ENCODE results near the gene SLCO3A1. TPM values are rescaled to one million over a fixed set of nuclear protein-coding genes. Genes with fewer than 3 reads are reported as not detected.

Gene SLCO3A1
- total RNA-seq, 2 experiments from 2014 or later: 8.5 to 40.0 TPM

DNA sequence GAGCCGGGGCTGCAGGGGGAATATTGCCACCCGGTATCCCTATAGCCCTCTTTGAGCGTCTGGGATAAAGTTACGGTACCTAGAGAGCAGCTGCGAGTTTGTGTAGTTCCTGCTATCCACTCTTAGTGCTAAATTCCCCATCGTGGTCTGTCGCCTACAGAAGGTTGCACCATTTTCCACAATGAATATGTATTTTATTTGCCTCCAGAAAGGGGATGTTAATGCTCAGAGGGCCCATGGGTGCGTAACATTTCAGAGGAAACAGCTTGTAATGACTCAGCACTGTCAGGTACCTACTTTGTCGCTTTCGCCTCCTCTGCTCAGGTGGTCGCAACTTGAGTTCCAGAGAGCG lies 1.1 kb downstream of the SLCO3A1 start:
- Histone ChIP-seq H2AFZ (ENCODE audit: low read length) (peak overlapping the region; percentile 24; the same call in 1 of the 2 replicates), H3K4me3 (ENCODE audit: low read depth, low read length, poor library complexity, severe bottlenecking) (peak overlapping the region; percentile 84), H3K79me2 (ENCODE audit: insufficient read depth, low read depth, low read length) (peaks cover 57% of the 10 kb centered on the region), H3K4me1 (ENCODE audit: insufficient read depth, low read length, poor library complexity, severe bottlenecking) (peaks cover 51% of the 10 kb centered on the region), H3K4me2 (ENCODE audit: low read length) (peak overlapping the region; percentile 98), H4K20me1 (ENCODE audit: insufficient read depth, low read length) (peaks cover 17% of the 10 kb centered on the region; the same call in 1 of the 2 replicates), H3K36me3 (ENCODE audit: insufficient read depth, low read length) (peaks cover 14% of the 10 kb centered on the region; the same call in 1 of the 2 replicates), H3K9me3 (ENCODE audit: low read length) (no peaks in the 10 kb centered on the region), H3K27ac (ENCODE audit: low read depth, low read length, poor library complexity, severe bottlenecking) (peak overlapping the region; percentile 95), H3K9me2 (ENCODE audit: insufficient read depth, low read length) (no peaks in the 10 kb centered on the region)
- POLR2A ChIA-PET: interaction anchor here (0.6 to 1.9 kb wide), 6 partner anchors 9 to 649 kb away, joined by 3 to 10 read pairs (median 4); no protein-coding TSS in a partner anchor
- no TSS peak for BruUV-seq (replicated peaks)
- CTCF ChIA-PET (ENCODE audit: unreplicated experiment): no interaction called here
- peak; percentile 80 for DNase-seq (ENCODE audit: low spot score)
- TF ChIP-seq EZH2phosphoT487 (IDR thresholded peaks at IDR 0.05; ENCODE audit: borderline replicate concordance, low read depth, low read length): no peak
- TF ChIP-seq, protein P1, sequence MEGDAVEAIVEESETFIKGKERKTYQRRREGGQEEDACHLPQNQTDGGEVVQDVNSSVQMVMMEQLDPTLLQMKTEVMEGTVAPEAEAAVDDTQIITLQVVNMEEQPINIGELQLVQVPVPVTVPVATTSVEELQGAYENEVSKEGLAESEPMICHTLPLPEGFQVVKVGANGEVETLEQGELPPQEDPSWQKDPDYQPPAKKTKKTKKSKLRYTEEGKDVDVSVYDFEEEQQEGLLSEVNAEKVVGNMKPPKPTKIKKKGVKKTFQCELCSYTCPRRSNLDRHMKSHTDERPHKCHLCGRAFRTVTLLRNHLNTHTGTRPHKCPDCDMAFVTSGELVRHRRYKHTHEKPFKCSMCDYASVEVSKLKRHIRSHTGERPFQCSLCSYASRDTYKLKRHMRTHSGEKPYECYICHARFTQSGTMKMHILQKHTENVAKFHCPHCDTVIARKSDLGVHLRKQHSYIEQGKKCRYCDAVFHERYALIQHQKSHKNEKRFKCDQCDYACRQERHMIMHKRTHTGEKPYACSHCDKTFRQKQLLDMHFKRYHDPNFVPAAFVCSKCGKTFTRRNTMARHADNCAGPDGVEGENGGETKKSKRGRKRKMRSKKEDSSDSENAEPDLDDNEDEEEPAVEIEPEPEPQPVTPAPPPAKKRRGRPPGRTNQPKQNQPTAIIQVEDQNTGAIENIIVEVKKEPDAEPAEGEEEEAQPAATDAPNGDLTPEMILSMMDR (conservative IDR thresholded peaks at IDR 0.05; ENCODE audit: low read length): no peak
- intact Hi-C loops (cut with micrococcal nuclease; ENCODE audit: unreplicated experiment): loop anchor here (5.0 to 10.0 kb wide), 4 partner anchors 120 to 1053 kb away; no protein-coding TSS in a partner anchor

DNA sequence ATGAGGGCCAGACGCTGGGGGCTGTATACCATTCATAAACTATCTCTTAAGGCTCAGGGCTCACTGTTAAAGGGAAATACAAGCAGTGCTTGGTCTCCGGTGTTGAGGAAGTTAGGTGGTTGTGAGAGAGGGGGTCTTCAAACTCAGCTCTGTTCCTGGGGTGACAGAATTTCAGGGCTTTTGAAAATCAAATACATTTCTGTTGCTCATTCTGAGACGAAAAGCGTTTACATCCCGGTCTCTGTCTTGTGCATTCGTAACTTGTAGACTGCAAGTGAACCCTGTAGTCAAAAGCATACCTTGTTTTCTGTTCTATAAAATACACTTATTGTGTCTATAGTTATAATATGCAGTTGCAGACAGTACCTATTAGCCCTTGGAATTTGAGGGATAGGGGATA lies 1.7 kb downstream of the SLCO3A1 start:
- no peak overlapping the region for H2AFZ ChIP-seq (ENCODE audit: low read length)
- H3K79me2 ChIP-seq (ENCODE audit: insufficient read depth, low read depth, low read length): peaks cover 63% of the 10 kb centered on the region
- CTCF ChIA-PET (ENCODE audit: unreplicated experiment): interaction anchor here (1.2 kb wide), 1 partner anchor 9 kb away, joined by 4 read pairs; no protein-coding TSS in a partner anchor
- no peaks in the 10 kb centered on the region for H3K9me3 ChIP-seq (ENCODE audit: low read length)
- peaks cover 23% of the 10 kb centered on the region; the same call in 1 of the 2 replicates for H4K20me1 ChIP-seq (ENCODE audit: insufficient read depth, low read length)
- H3K9me2 ChIP-seq (ENCODE audit: insufficient read depth, low read length): no peaks in the 10 kb centered on the region
- intact Hi-C loops (cut with micrococcal nuclease; ENCODE audit: unreplicated experiment): loop anchor here (10.0 kb wide), 2 partner anchors 120 to 550 kb away; no protein-coding TSS in a partner anchor
- peaks cover 57% of the 10 kb centered on the region for H3K4me1 ChIP-seq (ENCODE audit: insufficient read depth, low read length, poor library complexity, severe bottlenecking)
- POLR2A ChIA-PET: interaction anchor here (1.1 kb wide), 3 partner anchors 9 to 145 kb away, joined by 3 to 4 read pairs (median 4); no protein-coding TSS in a partner anchor
- H3K4me3 ChIP-seq (ENCODE audit: low read depth, low read length, poor library complexity, severe bottlenecking): peak overlapping the region; percentile 84
- peak; percentile 33 for DNase-seq (ENCODE audit: low spot score)
- peak overlapping the region; percentile 95 for H3K27ac ChIP-seq (ENCODE audit: low read depth, low read length, poor library complexity, severe bottlenecking)
- peak overlapping the region; percentile 98 for H3K4me2 ChIP-seq (ENCODE audit: low read length)
- no TSS peak for BruUV-seq (replicated peaks)
- H3K36me3 ChIP-seq (ENCODE audit: insufficient read depth, low read length): peaks cover 19% of the 10 kb centered on the region; the same call in 1 of the 2 replicates
- TF ChIP-seq, protein P1 (conservative IDR thresholded peaks at IDR 0.05; ENCODE audit: low read length): no peak
- TF ChIP-seq EZH2phosphoT487 (IDR thresholded peaks at IDR 0.05; ENCODE audit: borderline replicate concordance, low read depth, low read length): no peak
